ENCODE data around the gene ULBP1. TPM values are rescaled to one million over a fixed set of nuclear protein-coding genes. Genes with fewer than 3 reads are reported as not detected.
A peak's percentile ranks its signal among the peaks of the same experiment; 100 is the strongest.

ULBP1 gene
- total RNA-seq, 4 donors from 2014 or later, result not detected

- Histone ChIP-seq H3K27ac (no peak overlapping the region), H3K27me3 (peaks cover 0 to 14% of the 10 kb centered on the region in 2 donors), H3K36me3 (no peaks in the 10 kb centered on the region), H3K4me3 (no peak overlapping the region), H3K9me3 (no peaks in the 10 kb centered on the region), H3K4me1 (no peaks in the 10 kb centered on the region)
- intact Hi-C loops (cut with DNase I; ENCODE audit: low total_unique reads), result loop anchor here (5.0 kb wide), 1 partner anchor 92 kb away; no protein-coding TSS in a partner anchor
- TF ChIP-seq CTCF (IDR thresholded peaks at IDR 0.05) (no peak), POLR2A (IDR thresholded peaks at IDR 0.05) (no peak)
- no peak for DNase-seq
Observed at GRCh38 chr6:149929422-149929821, 34.3 kb upstream of the ULBP1 start.

GRCh38 chr6:149931501-149931900 lies 32.2 kb upstream of the ULBP1 start:
- H3K27me3 ChIP-seq, result peaks cover 0 to 22% of the 10 kb centered on the region in 2 donors
- H3K36me3 ChIP-seq, result no peaks in the 10 kb centered on the region
- no peak for DNase-seq
- H3K27ac ChIP-seq, result no peak overlapping the region
- H3K4me3 ChIP-seq, result no peak overlapping the region
- TF ChIP-seq POLR2A (IDR thresholded peaks at IDR 0.05) (no peak), CTCF (IDR thresholded peaks at IDR 0.05) (no peak)
- no peaks in the 10 kb centered on the region for H3K4me1 ChIP-seq
- H3K9me3 ChIP-seq, result no peaks in the 10 kb centered on the region
- intact Hi-C loops (cut with DNase I; ENCODE audit: low total_unique reads), result loop anchor here (10.0 kb wide), 1 partner anchor 83 kb away; no protein-coding TSS in a partner anchor

- H3K9me3 ChIP-seq, result no peaks in the 10 kb centered on the region
- intact Hi-C loops (cut with DNase I; ENCODE audit: low total_unique reads), result loop anchor here (10.0 kb wide), 1 partner anchor 82 kb away; no protein-coding TSS in a partner anchor
- DNase-seq, result no peak
- no peak overlapping the region for H3K4me3 ChIP-seq
- TF ChIP-seq CTCF (IDR thresholded peaks at IDR 0.05) (no peak), POLR2A (IDR thresholded peaks at IDR 0.05) (no peak)
- no peaks in the 10 kb centered on the region for H3K36me3 ChIP-seq
- peaks cover 4 to 34% of the 10 kb centered on the region in 2 donors for H3K27me3 ChIP-seq
- H3K27ac ChIP-seq, result no peak overlapping the region
- no peaks in the 10 kb centered on the region for H3K4me1 ChIP-seq
Observed at GRCh38 chr6:149933036-149933435, 30.7 kb upstream of the ULBP1 start.

- Histone ChIP-seq H3K4me1 (peaks cover 0 to 3% of the 10 kb centered on the region in 2 donors), H3K36me3 (no peaks in the 10 kb centered on the region), H3K27ac (no peak overlapping the region), H3K27me3 (peaks cover 4 to 38% of the 10 kb centered on the region in 2 donors), H3K9me3 (no peaks in the 10 kb centered on the region), H3K4me3 (no peak overlapping the region)
- DNase-seq, result no peak
- TF ChIP-seq POLR2A (IDR thresholded peaks at IDR 0.05) (no peak), CTCF (IDR thresholded peaks at IDR 0.05) (no peak)
- intact Hi-C loops (cut with DNase I; ENCODE audit: low total_unique reads), result loop anchor here (10.0 kb wide), 1 partner anchor 81 kb away; no protein-coding TSS in a partner anchor
Observed at GRCh38 chr6:149933461-149933860, 30.3 kb upstream of the ULBP1 start.

GRCh38 chr6:149934249-149935156 lies 29.2 kb upstream of the ULBP1 start:
- H3K27me3 ChIP-seq, result peaks cover 8 to 49% of the 10 kb centered on the region in 2 donors
- intact Hi-C loops (cut with DNase I; ENCODE audit: low total_unique reads), result loop anchor here (10.0 kb wide), 1 partner anchor 80 kb away; no protein-coding TSS in a partner anchor

More at GRCh38 chr6:149934249-149935156, 29.2 kb upstream of the ULBP1 start:
- DNase-seq, result peak; percentile 47 to 61
- TF ChIP-seq CTCF (IDR thresholded peaks at IDR 0.05) (peak; percentile 74 to 86 (median 76)), POLR2A (IDR thresholded peaks at IDR 0.05) (no peak)
- Histone ChIP-seq H3K36me3 (no peaks in the 10 kb centered on the region), H3K4me1 (peaks cover 0 to 11% of the 10 kb centered on the region in 2 donors), H3K9me3 (no peaks in the 10 kb centered on the region), H3K4me3 (no peak overlapping the region), H3K27ac (no peak overlapping the region)
